K562 (cell line): ENCODE data around the gene TIMM17A. TPM values are rescaled to one million over a fixed set of nuclear protein-coding genes. Genes with fewer than 3 reads are reported as not detected.

Experiments used
- CXXC5 ChIP-seq: fragments of 250-450 bp; sonication (Bioruptor Pico); IDR thresholded peaks from 2 replicates; pipeline ENCODE4 v1.8.0; 2022; ENCODE audit warnings: inconsistent platforms, mild to moderate bottlenecking, moderate library complexity
- DPF2 ChIP-seq: fragments of 450-650 bp; IDR thresholded peaks from 2 replicates; pipeline ENCODE4 v1.6.1; 2016
- EP300 ChIP-seq: IDR thresholded peaks from 2 replicates; pipeline ENCODE4 v1.6.1; 2012; ENCODE audit warnings: low read length, improper control_type of control experiment
- EP400 ChIP-seq: fragments of 450-650 bp; IDR thresholded peaks from 2 replicates; pipeline ENCODE4 v1.6.1; 2017; ENCODE audit warnings: antibody characterized with exemption, mild to moderate bottlenecking, moderate library complexity
- HMGXB4 ChIP-seq: sonication (generic); formaldehyde crosslinking; IDR thresholded peaks from 2 replicates; pipeline ENCODE4 v1.8.1; 2023; ENCODE audit warnings: mild to moderate bottlenecking, missing genetic modification reagents
- JUNB ChIP-seq: fragments of 450-650 bp; formaldehyde crosslinking; conservative IDR thresholded peaks from 2 replicates; pipeline ENCODE4 v1.4.0; 2020; ENCODE audit warnings: mild to moderate bottlenecking
- KDM1A ChIP-seq, 2 experiments: fragments of 450-650 bp; IDR thresholded peaks; 2 replicates each; pipeline ENCODE4 v1.6.1; 2016; ENCODE audit warnings: mild to moderate bottlenecking in 2 of 2
- KHSRP ChIP-seq: fragments of 450-650 bp; IDR thresholded peaks from 2 replicates; pipeline ENCODE4 v1.6.1; 2017
- MCM7 ChIP-seq, 2 experiments: fragments of 450-650 bp; IDR thresholded peaks; 2 replicates each; pipeline ENCODE4 v1.6.1; 2016 to 2018
- NKRF ChIP-seq: fragments of 450-650 bp; IDR thresholded peaks from 2 replicates; pipeline ENCODE4 v1.6.1; 2016; ENCODE audit warnings: borderline replicate concordance
- SLC30A9 ChIP-seq: fragments of 250-450 bp; sonication (Bioruptor Pico); IDR thresholded peaks from 2 replicates; pipeline ENCODE4 v1.8.0; 2022; ENCODE audit warnings: mild to moderate bottlenecking, moderate library complexity
- TGIF2 ChIP-seq: sonication (generic); formaldehyde crosslinking; IDR thresholded peaks from 2 replicates; pipeline ENCODE4 v1.8.1; 2022; ENCODE audit warnings: mild to moderate bottlenecking, missing genetic modification reagents, moderate library complexity
- THAP7 ChIP-seq: fragments of 250-450 bp; sonication (Bioruptor Pico); IDR thresholded peaks from 2 replicates; pipeline ENCODE4 v1.5.0; 2021
- UBTF ChIP-seq, 2 experiments: IDR thresholded peaks; 2 replicates each; pipeline ENCODE4 v1.6.1; 2012; ENCODE audit warnings: improper control_type of control experiment in 2 of 2, low read depth in 2 of 2, low read length in 2 of 2, borderline replicate concordance in 1 of 2
- ZBTB43 ChIP-seq: sonication (generic); formaldehyde crosslinking; IDR thresholded peaks from 2 replicates; pipeline ENCODE4 v1.8.0; 2023; ENCODE audit warnings: mild to moderate bottlenecking, missing genetic modification reagents
- ZFP1 ChIP-seq: fragments of 450-650 bp; formaldehyde crosslinking; IDR thresholded peaks from 2 replicates; pipeline ENCODE4 v1.4.0; 2020; ENCODE audit warnings: mild to moderate bottlenecking, mixed read lengths
- ZFX ChIP-seq: sonication (generic); formaldehyde crosslinking; IDR thresholded peaks from 2 replicates; pipeline ENCODE4 v1.8.0; 2022; ENCODE audit warnings: mild to moderate bottlenecking, missing genetic modification reagents, moderate library complexity
- ZNF12 ChIP-seq: sonication (generic); formaldehyde crosslinking; IDR thresholded peaks from 2 replicates; pipeline ENCODE4 v1.4.0; 2020; ENCODE audit warnings: mild to moderate bottlenecking, missing genetic modification reagents
- ZNF311 ChIP-seq: fragments of 250-450 bp; sonication (Bioruptor Pico); IDR thresholded peaks from 2 replicates; pipeline ENCODE4 v1.4.0; 2020; ENCODE audit warnings: mild to moderate bottlenecking, moderate library complexity
- ZNF584 ChIP-seq: fragments of 200-800 bp; sonication (Bioruptor generic); IDR thresholded peaks from 2 replicates; pipeline ENCODE4 v1.6.1; 2016; ENCODE audit warnings: low read depth, mild to moderate bottlenecking, missing genetic modification characterization, missing compliant biosample characterization
- polyA plus RNA-seq, 8 experiments: library from polyadenylated mRNA; depleted of rRNA in 4 of 8; stranded (reverse) in 5 of 8; unstranded in 3 of 8; fragments of >200 nt; fragmentation: Nextera tagmentation in 2 of 8; fragmentation: Illumina TruSeq in 1 of 8; extraction: Ambion mirVana in 2 of 8; extraction: Trizol in 1 of 8; gene quantifications; 2 replicates each; pipeline versions ENCODE4 v1.2.1 to v1.2.3, GENCODE V29; 2011 to 2014; ENCODE audit warnings: inconsistent platforms in 1 of 8, missing spikeins in 1 of 8
- total RNA-seq, 7 experiments: library from RNA; depleted of rRNA in 6 of 7; stranded (reverse); fragments of >200 nt in 6 of 7; fragmentation: Illumina TruSeq in 2 of 7; extraction: Trizol in 2 of 7; gene quantifications; 2 replicates each; pipeline versions ENCODE4 v1.2.1 to v1.2.3, GENCODE V29; 2011 to 2021; ENCODE audit warnings: low replicate concordance in 1 of 7
- TF ChIP-seq, protein P1 (sequence below): fragments of 250-450 bp; sonication (Bioruptor Pico); IDR thresholded peaks from 2 replicates; pipeline ENCODE4 v1.6.1; 2021; ENCODE audit warnings: mild to moderate bottlenecking

Gene TIMM17A
- total and polyA plus RNA-seq, 9 of the 15 experiments (the other 6 are each of a cell fraction or from before 2014, with no cell fraction given): 116 to 744 (median 180) TPM

DNA sequence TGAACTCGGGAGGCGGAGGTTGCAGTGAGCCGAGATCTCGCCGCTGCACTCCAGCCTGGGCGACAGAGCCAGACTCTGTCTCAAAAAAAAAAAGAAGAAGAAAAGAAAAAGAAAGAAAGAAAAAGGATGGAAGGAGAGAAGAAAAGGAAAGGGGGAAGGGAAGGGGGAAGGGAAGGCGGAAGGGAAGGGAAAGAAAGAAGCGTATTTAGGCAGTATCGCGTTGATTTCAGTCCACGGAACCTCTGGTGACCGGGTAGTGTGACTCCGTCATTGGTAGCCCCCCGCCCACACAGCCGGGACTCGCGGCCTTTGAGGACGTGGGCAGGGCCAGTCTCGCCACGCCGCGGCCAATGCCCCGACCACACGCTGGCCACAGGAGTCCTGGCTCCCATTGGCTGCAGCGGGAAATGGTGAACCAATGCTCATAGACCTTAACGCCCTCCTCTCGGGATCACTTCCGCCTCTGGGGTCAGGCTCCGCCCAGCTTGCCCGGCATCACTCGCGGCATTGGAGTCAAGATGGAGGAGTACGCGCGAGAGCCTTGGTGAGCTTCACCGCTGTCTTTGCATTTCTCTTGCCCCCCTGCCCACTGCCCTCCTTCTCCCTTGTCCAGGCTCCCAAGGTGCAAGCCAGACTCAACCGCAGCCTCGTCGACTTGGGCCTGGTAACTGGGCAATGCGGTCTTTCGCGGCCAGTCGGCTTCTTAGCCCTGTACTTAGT lies at the start of gene TIMM17A (continued):
- TF ChIP-seq, protein P1, sequence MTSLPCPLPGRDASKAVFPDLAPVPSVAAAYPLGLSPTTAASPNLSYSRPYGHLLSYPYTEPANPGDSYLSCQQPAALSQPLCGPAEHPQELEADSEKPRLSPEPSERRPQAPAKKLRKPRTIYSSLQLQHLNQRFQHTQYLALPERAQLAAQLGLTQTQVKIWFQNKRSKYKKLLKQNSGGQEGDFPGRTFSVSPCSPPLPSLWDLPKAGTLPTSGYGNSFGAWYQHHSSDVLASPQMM: no peak
- TF ChIP-seq UBTF (IDR thresholded peaks at IDR 0.05; ENCODE audit: borderline replicate concordance in 1 of 2, low read depth in 2 of 2, low read length in 2 of 2) (0 out of 4 replicates have a peak, but pooled peaks of 1 of the 2 experiments have one; percentile 16), KHSRP (0 out of 2 replicates have a peak, but pooled peaks have one; percentile 38), NKRF (peak; percentile 92), DPF2 (peak; percentile 92), ZFP1 (no peak), TGIF2 (CRISPR knock-in tag) (no peak), CXXC5 (CRISPR knock-in tag) (peak; percentile 88), EP300 (peak; percentile 68), SLC30A9 (CRISPR knock-in tag) (no peak), KDM1A (IDR thresholded peaks at IDR 0.05) (no peak), ZNF311 (CRISPR knock-in tag) (no peak), EP400 (peak; percentile 97), ZNF584 (no peak), ZNF12 (CRISPR knock-in tag) (no peak), JUNB (CRISPR knock-in tag) (no peak), HMGXB4 (peak; percentile 24; the same call in 1 of the 2 replicates), ZFX (CRISPR knock-in tag) (peak; percentile 89), ZBTB43 (CRISPR knock-in tag) (peak; percentile 62; the same call in 1 of the 2 replicates), THAP7 (CRISPR knock-in tag) (no peak), MCM7 (IDR thresholded peaks at IDR 0.05) (no peak; a peak in 2 of 4 replicates)
